Muscle layer of duodenum (tissue), 2 donors: ENCODE results near the gene AGBL3.
A peak's percentile ranks its signal among the peaks of the same experiment; 100 is the strongest.

Experiments used
- H3K27ac ChIP-seq: one replicate; pipeline ENCODE4 v1.7.0; 2013; ENCODE audit warnings: mild to moderate bottlenecking, low read length
- H3K27me3 ChIP-seq: one replicate; pipeline ENCODE4 v1.7.0; 2013; ENCODE audit warnings: low read depth, mild to moderate bottlenecking, control low read depth, low read length
- H3K36me3 ChIP-seq, 2 donors: one replicate each; pipeline ENCODE4 v1.7.0; 2013; ENCODE audit warnings: low read length in 2 of 2, control low read depth in 1 of 2, mild to moderate bottlenecking in 1 of 2; ENCODE audit not compliant: insufficient read depth in 2 of 2, control insufficient read depth in 1 of 2
- H3K4me1 ChIP-seq, 2 donors: one replicate each; pipeline ENCODE4 v1.7.0; 2013; ENCODE audit warnings: low read length in 2 of 2, mild to moderate bottlenecking in 2 of 2, control low read depth in 1 of 2, moderate library complexity in 1 of 2; ENCODE audit not compliant: insufficient read depth in 2 of 2, control insufficient read depth in 1 of 2
- H3K4me3 ChIP-seq, 2 donors: one replicate each; pipeline ENCODE4 v1.7.0; 2013; ENCODE audit warnings: low read length in 2 of 2, low read depth in 1 of 2, mild to moderate bottlenecking in 1 of 2
- H3K9me3 ChIP-seq, 2 donors: one replicate each; pipeline ENCODE4 v1.7.0; 2013; ENCODE audit warnings: low read length in 2 of 2, control low read depth in 1 of 2, mild to moderate bottlenecking in 1 of 2; ENCODE audit not compliant: control insufficient read depth in 1 of 2
- donor health status: healthy.

AGBL3 gene

DNA sequence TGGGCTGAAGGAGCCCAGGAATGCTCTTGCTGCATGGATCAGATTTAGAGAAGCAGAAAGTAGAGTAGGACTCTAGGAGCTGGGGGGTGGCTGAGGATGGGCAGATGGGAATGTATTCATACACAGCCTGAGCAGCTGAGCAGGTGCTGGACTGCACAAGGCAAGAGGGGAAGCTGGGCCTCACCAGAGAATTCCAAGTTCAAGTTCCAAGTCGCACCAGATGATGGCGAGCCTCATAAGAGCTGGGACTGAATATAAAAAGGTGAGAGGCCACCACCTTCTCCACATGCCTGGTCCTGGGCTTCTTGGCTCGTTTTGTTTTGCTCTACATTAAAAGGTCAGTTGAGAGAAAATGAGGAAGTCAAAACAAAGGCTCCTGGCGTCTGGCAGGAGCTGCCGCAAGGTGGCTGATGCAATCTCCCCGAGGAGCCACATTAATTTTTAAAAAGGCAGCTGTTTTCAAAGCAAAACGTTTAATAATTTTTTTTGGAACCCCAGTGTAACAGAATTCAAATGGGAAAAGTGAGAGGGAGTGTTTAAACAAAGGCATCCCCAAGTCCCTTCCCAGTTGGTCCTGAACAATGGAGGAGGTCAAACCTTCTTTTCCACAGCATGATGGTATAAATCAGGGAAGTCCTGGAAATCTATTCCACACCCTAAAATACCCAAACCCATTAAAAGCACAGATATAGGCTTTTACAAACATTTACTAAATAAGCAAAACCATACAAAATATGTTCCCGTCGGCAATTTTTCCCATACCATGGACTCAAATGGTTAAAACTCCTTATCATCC, 174.7 kb downstream of the AGBL3 start:
- H3K4me3 ChIP-seq: no peak overlapping the region
- H3K27ac ChIP-seq: peak overlapping the region; percentile 71
- no peaks in the 10 kb centered on the region for H3K27me3 ChIP-seq
- peaks cover 0 to under 1% of the 10 kb centered on the region in 2 donors for H3K9me3 ChIP-seq
- peaks cover 4 to 17% of the 10 kb centered on the region in 2 donors for H3K36me3 ChIP-seq
- peaks cover 4 to 41% of the 10 kb centered on the region in 2 donors for H3K4me1 ChIP-seq

DNA sequence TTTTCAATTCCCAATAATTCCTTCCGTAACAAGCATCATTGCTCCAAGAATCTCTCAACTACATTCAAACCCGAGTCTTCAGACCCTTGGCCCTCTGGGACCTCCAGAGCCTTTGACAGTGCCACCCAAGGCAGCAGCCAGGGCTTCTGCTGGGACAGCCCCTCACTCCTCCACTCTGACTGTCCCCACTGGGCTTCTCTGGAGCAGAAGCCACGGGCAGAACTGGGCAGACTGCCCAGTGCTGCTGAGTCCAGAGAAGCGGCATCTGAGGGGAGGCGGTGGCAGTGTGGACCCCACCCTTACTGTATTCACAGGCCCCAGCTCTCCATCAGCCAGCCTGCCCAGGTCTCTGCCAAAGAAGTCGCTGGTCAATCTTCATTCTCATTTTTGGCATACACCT, 175.4 kb downstream of the AGBL3 start:
- Histone ChIP-seq H3K4me3 (no peak overlapping the region), H3K36me3 (peaks cover 6 to 23% of the 10 kb centered on the region in 2 donors), H3K9me3 (no peaks in the 10 kb centered on the region), H3K4me1 (peaks cover 4 to 46% of the 10 kb centered on the region in 2 donors), H3K27ac (peak overlapping the region; percentile 71), H3K27me3 (no peaks in the 10 kb centered on the region)

DNA sequence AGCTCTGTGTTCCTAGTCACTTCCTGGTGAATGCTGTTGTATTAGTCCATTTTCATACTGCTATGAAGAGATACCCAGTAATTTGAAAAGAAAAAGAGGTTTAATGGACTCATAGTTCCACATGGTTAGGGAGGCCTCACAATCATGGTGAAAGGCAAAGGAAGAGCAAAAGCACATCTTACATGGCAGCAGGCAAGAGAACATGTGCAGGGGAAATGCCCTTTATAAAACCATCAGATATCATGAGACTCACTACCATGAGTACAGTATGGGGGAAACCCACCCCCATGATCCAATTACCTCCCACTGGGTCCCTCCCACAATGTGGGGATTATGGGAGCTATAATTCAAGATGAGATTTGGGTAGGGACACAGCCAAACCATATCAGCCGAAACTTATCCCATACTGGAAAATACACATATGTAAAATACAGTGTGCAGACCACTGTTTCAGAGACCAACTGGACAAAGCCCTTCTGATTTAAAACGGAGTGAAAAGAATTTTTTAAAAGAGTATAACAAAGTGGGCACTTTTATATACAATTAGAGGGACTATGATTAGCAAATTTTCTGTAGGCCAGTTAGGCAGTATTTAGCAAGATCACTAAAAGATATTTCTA, 176.2 kb downstream of the AGBL3 start:
- no peak overlapping the region for H3K4me3 ChIP-seq
- H3K9me3 ChIP-seq: no peaks in the 10 kb centered on the region
- peaks cover 4 to 54% of the 10 kb centered on the region in 2 donors for H3K4me1 ChIP-seq
- H3K27me3 ChIP-seq: no peaks in the 10 kb centered on the region
- H3K36me3 ChIP-seq: peaks cover 11 to 31% of the 10 kb centered on the region in 2 donors
- no peak overlapping the region for H3K27ac ChIP-seq

DNA sequence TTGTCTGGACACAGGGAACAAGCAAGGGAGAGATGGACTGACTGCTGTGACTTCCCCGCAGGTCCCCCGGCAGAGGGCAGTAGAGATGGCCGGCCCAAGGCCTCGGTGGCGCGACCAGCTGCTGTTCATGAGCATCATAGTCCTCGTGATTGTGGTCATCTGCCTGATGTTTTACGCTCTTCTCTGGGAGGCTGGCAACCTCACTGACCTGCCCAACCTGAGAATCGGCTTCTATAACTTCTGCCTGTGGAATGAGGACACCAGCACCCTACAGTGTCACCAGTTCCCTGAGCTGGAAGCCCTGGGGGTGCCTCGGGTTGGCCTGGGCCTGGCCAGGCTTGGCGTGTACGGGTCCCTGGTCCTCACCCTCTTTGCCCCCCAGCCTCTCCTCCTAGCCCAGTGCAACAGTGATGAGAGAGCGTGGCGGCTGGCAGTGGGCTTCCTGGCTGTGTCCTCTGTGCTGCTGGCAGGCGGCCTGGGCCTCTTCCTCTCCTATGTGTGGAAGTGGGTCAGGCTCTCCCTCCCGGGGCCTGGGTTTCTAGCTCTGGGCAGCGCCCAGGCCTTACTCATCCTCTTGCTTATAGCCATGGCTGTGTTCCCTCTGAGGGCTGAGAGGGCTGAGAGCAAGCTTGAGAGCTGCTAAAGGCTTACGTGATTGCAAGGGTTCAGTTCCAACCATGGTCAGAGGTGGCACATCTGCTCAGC, 178.2 kb downstream of the AGBL3 start:
- no peaks in the 10 kb centered on the region for H3K27me3 ChIP-seq
- H3K4me1 ChIP-seq: peaks cover under 1 to 60% of the 10 kb centered on the region in 2 donors
- H3K4me3 ChIP-seq: no peak overlapping the region
- H3K36me3 ChIP-seq: peaks cover 16 to 33% of the 10 kb centered on the region in 2 donors
- no peak overlapping the region for H3K27ac ChIP-seq
- H3K9me3 ChIP-seq: no peaks in the 10 kb centered on the region

DNA sequence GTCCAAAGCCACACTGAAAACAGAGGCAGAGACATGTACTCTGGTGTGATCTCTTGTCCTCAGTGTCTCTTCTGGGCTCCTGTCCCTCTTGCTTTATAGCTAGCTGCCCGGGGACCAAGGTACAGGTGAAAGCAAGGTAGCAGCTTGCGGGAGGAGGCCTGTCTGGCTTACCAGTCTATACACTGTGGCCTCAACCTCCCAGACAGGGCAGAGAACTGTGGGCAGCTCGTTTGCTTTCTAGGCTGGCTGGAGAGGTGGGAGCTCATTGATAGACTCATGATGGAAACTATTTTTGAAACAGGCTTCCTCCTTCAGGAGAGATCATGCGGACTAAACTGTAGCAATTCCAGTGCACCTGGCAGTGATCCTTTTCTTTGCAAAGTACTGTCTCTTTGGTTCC, 179.6 kb downstream of the AGBL3 start:
- Histone ChIP-seq H3K36me3 (peaks cover 16 to 33% of the 10 kb centered on the region in 2 donors), H3K4me1 (peaks cover 0 to 49% of the 10 kb centered on the region in 2 donors), H3K27me3 (no peaks in the 10 kb centered on the region), H3K9me3 (no peaks in the 10 kb centered on the region), H3K4me3 (no peak overlapping the region), H3K27ac (no peak overlapping the region)

DNA sequence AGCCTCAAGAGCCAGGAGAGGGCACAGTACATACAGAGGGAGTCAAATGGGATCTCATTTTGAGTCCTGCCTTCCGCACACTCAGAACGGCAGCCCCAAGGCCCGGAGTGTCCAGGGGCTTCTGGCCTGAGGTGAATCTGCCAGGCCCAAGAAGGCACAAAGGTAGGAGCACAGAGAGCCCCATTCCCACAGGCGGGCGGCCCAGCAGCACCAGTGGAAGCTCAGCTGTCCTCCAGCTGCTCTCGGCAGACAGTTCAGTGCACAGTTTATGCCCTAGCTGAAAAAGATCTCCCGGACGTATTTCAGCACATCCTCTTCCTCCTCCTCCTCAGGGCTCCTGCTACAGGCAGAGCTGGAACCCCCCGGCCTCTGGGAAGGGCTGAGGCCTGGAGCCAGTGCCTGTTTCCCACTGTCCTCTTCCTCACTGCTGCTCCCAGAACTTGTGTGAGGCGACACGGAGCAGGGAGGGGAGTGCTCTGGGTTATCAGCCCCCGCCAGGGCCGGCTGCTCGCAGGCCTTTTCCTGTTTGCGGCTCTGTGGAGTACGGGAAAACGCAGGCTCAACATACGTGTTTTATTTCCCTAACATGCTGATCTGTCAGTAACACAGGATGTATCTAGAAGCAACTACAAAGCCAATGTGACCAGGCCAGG, 180.2 kb downstream of the AGBL3 start:
- peaks cover 0 to 45% of the 10 kb centered on the region in 2 donors for H3K4me1 ChIP-seq
- H3K4me3 ChIP-seq: no peak overlapping the region
- H3K27ac ChIP-seq: peak overlapping the region; percentile 22
- no peaks in the 10 kb centered on the region for H3K27me3 ChIP-seq
- no peaks in the 10 kb centered on the region for H3K9me3 ChIP-seq
- H3K36me3 ChIP-seq: peaks cover 16 to 33% of the 10 kb centered on the region in 2 donors

DNA sequence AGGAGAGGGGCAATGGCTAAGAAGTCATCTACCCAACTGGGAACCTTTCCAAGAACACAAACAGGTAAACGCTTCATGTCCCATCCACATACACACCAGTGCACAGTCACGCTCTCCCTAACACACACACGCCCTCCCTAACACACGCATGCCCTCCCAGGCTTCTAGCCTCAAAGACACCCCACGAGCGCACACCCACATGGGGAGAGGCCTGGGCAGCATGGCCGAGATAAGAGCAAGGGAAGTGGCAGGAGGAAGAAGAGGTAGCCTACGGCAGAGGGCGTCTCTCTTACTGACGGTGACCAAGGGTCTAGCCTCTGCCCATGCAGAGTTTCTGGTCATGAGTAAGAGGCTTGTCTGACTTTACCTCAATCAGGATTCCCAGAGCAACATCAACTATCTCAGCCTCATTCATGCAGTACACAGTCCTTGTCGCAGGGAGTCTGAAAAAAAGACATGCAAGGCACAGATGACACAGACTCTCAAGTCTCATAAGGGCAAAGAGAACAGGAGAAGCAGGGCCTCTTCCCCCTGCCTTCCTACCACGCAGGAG, 181.1 kb downstream of the AGBL3 start:
- Histone ChIP-seq H3K27me3 (no peaks in the 10 kb centered on the region), H3K4me3 (no peak overlapping the region), H3K9me3 (no peaks in the 10 kb centered on the region), H3K27ac (no peak overlapping the region), H3K4me1 (peaks cover 0 to 43% of the 10 kb centered on the region in 2 donors), H3K36me3 (peaks cover 16 to 33% of the 10 kb centered on the region in 2 donors)

DNA sequence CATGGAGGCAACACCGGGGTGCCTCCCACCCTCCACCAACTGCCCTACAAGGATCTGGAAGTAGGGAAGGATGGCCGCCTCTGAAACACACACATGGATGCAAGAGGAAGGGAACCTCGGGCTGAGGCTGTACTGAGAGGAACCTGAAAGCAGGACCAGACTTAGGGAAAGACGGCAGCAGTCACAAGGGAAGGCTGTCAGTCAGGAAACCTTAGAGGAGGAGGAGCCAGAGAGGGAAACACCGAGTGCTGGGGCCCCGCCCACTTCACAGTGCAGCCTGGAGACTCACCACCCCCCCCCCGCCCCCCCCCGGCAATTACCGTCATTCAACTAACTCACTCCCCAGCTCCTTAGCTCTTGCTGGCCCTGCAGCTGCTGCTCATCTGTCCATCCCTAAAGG, 181.7 kb downstream of the AGBL3 start:
- H3K36me3 ChIP-seq: peaks cover 16 to 33% of the 10 kb centered on the region in 2 donors
- H3K4me1 ChIP-seq: peaks cover 0 to 43% of the 10 kb centered on the region in 2 donors
- H3K27me3 ChIP-seq: no peaks in the 10 kb centered on the region
- H3K27ac ChIP-seq: no peak overlapping the region
- H3K4me3 ChIP-seq: peak overlapping the region in 1 of 2 donors; percentile 94
- no peaks in the 10 kb centered on the region for H3K9me3 ChIP-seq

DNA sequence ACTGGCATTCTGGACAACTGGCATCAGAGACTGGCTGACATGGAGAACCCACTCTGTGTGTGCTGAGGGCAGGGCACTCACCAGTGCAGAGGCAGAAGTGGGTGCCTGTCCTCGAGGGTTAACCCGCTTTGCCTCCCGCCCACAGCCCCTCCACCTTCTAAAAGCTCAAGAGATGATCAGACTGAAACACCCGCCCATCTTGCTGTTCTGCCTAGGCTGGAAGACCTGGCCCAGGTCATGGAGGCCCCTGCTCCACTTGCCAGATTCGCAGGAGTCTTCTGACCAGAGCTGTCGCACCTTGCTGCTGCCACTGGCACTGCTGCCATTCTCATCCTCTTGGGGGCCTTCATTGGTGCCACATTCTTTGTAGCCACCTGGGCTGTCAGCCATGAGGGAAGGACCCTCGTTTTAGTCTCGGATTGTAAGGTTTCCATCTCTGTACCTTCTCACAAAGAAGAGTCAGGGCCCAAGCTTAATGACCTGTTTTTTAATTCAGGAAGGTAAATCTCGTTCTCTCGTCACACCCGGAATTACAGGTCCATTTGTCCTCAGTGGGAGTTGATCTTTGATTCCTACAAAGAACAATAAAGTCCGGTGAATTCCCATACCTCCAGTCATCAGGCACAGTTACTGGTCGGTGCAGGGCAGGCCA, 182.3 kb downstream of the AGBL3 start:
- Histone ChIP-seq H3K4me3 (peak overlapping the region in 1 of 2 donors; percentile 94), H3K27me3 (no peaks in the 10 kb centered on the region), H3K4me1 (peaks cover 0 to 43% of the 10 kb centered on the region in 2 donors), H3K27ac (no peak overlapping the region), H3K36me3 (peaks cover 16 to 33% of the 10 kb centered on the region in 2 donors), H3K9me3 (no peaks in the 10 kb centered on the region)

DNA sequence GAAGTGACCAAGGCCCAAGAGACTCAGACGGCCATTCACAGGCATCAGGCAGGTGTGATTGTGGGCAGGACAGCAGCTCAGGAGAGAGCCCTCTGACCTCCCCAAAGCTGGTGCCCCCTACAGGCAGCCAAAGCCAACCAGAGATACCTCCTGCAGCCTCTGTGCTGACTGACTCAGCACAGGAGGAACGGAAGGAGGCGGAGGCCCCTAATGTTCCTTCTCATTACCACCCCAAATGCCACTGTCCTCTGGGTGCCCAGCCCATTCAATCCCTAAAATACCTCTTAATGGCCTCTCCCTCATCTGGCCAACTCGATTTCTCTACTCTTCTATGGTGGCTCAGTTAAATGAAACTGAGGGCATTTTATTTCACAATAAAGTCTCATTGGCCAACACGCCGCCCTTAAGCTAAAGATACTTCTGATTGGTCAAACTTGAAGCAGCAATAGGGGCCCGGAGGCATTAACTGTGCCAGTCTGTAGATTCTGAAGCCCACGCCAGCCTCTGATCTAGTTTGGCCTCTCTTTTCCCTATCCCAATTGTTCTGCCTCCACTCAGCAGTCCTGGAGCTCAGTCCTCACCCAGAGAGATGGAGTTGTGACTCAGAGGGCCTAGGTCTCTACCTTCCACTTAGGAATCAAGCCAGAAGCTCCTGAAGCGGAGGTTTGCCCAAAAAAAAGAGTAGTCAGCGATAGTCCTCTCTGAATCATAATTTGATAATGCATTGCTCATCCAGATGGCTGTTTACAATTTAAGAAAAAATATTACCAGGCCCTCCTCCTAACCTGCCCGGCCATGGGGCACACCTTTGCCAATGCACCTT, 183.0 kb downstream of the AGBL3 start:
- peak overlapping the region; percentile 83 to 94 for H3K4me3 ChIP-seq
- no peaks in the 10 kb centered on the region for H3K27me3 ChIP-seq
- peak overlapping the region; percentile 84 for H3K27ac ChIP-seq
- H3K9me3 ChIP-seq: no peaks in the 10 kb centered on the region
- H3K36me3 ChIP-seq: peaks cover 16 to 33% of the 10 kb centered on the region in 2 donors
- H3K4me1 ChIP-seq: peaks cover 0 to 43% of the 10 kb centered on the region in 2 donors
